Erythroblast (primary cell): ENCODE results near the gene ADAD1.

ENCODE experiments used
- GATA1 ChIP-seq: IDR thresholded peaks from 2 replicates; pipeline ENCODE4 v1.6.1; 2011; ENCODE audit warnings: low read depth, mild to moderate bottlenecking, control low read depth, low read length, moderate library complexity
- POLR2A ChIP-seq: IDR thresholded peaks from 2 replicates; pipeline ENCODE4 v1.6.1; 2011; ENCODE audit warnings: mild to moderate bottlenecking, low read length

DNA sequence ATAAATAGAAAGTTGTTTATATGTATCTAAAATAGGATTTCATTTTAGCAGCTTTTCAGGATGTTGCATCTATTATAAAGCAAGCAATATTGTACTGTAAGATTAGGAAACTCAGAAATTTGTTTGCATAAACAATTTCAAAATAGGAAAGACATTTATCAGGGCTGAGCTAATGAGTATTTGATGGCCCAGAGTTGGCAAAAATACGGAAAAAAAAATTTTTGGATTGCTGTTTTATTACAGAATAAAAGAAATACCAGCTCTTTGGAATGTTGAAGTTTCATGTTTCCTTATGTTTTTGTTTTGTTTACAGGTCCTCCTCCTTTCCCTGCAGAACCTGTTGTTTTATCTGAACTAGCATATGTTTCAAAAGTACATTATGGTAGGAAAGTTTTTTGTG, 14.5 kb downstream of the ADAD1 start:
- TF ChIP-seq POLR2A (no peak), GATA1 (no peak)
